Measurements from ENCODE around the gene KCNQ1. TPM values are rescaled to one million over a fixed set of nuclear protein-coding genes. Genes with fewer than 3 reads are reported as not detected.

The KCNQ1 gene
- total RNA-seq, 1 experiment from 2014 or later = 2.3 TPM

DNA sequence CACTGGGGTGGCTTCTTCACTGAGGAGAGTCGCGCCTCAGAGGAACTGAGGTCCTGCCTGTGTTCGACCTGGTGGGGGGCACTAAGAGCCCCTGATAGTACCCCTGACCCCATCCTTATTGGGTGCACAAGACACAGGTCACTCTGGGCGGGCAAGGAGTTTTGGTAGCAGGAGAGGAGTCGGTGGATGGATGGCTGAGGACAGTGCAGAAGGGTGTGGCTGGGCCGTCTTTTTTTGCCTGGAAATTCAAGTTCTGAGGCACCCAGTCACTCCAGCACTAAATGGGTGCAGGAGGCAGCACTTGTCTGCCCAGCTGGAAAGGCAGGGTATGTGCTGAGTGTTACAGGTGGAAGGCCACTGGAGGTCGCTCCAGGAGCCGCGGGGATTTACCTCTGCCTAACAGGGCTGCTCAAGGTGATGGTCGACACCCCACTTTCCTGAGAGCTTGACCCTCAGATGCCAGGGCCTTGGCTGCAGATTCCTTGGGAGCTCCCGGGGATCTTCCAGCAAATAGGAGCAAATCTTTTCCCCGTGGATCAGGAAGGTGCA lies 43.3 kb upstream of the KCNQ1 start:
- Mint-ChIP-seq H3K36me3 (ENCODE audit: insufficient read depth in 1 of 3, low read depth in 3 of 3) (peaks cover 4 to 36% (median 25%) of the 10 kb centered on the region in 3 experiments; a peak in 6 of 7 replicates), H3K27ac (peak overlapping the region in 2 of 3 experiments; percentile 34 to 38; a peak in 4 of 7 replicates), H3K4me1 (peaks cover 3 to 8% of the 10 kb centered on the region in 2 experiments), H3K27me3 (ENCODE audit: low read depth) (peaks cover 2% of the 10 kb centered on the region; the same call in 1 of the 2 replicates), H3K4me3 (peak overlapping the region; percentile 81 to 88), H3K9me3 (no peaks in the 10 kb centered on the region)
- Histone ChIP-seq H2BK12ac (ENCODE audit: insufficient read length, low read depth, low read length) (no peak overlapping the region), H3K9ac (ENCODE audit: extremely low read depth, insufficient read length, low read length) (peak overlapping the region; percentile 90), H3K27me3 (ENCODE audit: insufficient read depth, low read length) (no peaks in the 10 kb centered on the region), H2BK20ac (ENCODE audit: low read depth, low read length, poor library complexity, severe bottlenecking) (no peak overlapping the region), H4K5ac (ENCODE audit: insufficient read length, low read depth, low read length) (no peak overlapping the region), H3K4me1 (ENCODE audit: insufficient read depth, low read length) (no peaks in the 10 kb centered on the region), H3K23me2 (ENCODE audit: insufficient read length, low read depth, low read length, poor library complexity, severe bottlenecking) (peaks cover 13% of the 10 kb centered on the region), H4K8ac (replicated peaks; ENCODE audit: insufficient read length, low read depth, low read length) (no peak overlapping the region), H4K91ac (ENCODE audit: insufficient read length, low read depth, low read length) (no peak overlapping the region), H2AK5ac (ENCODE audit: insufficient read length, low read length) (no peak overlapping the region), H3K4ac (ENCODE audit: low read depth, low read length) (no peak overlapping the region), H3T11ph (ENCODE audit: low read length) (no peak overlapping the region), H3K4me2 (ENCODE audit: insufficient read depth, insufficient read length, low read length) (peak overlapping the region; percentile 73), H3K79me2 (ENCODE audit: insufficient read depth, low read length) (no peaks in the 10 kb centered on the region), H3K56ac (ENCODE audit: insufficient read length, low read depth, low read length) (no peak overlapping the region), H3K18ac (ENCODE audit: insufficient read length, low read depth, low read length) (no peak overlapping the region), H2BK15ac (ENCODE audit: low read depth, low read length) (no peak overlapping the region), H3K9me3 (ENCODE audit: control insufficient read depth, low read depth, low read length) (no peaks in the 10 kb centered on the region), H2BK120ac (ENCODE audit: low read depth, low read length, poor library complexity, severe bottlenecking) (no peak overlapping the region), H2BK5ac (ENCODE audit: insufficient read length, low read length) (no peak overlapping the region), H3K27ac (ENCODE audit: insufficient read length, low read depth, low read length) (no peak overlapping the region), H3K23ac (ENCODE audit: insufficient read length, low read depth, low read length) (no peak overlapping the region), H3K79me1 (ENCODE audit: insufficient read depth, low read depth, low read length, poor library complexity, severe bottlenecking) (no peaks in the 10 kb centered on the region), H3K14ac (ENCODE audit: insufficient read depth, low read length) (peak overlapping the region; percentile 54; the same call in 1 of the 2 replicates), H2AFZ (ENCODE audit: low read length) (no peak overlapping the region), H4K20me1 (ENCODE audit: control insufficient read depth, insufficient read depth, insufficient read length) (no peaks in the 10 kb centered on the region)
- no CpG with 5 or more reads among the region's 12 CpGs for WGBS (ENCODE audit: extremely low coverage, insufficient read length, low lambda C conversion rate)
- TF ChIP-seq, protein P1, sequence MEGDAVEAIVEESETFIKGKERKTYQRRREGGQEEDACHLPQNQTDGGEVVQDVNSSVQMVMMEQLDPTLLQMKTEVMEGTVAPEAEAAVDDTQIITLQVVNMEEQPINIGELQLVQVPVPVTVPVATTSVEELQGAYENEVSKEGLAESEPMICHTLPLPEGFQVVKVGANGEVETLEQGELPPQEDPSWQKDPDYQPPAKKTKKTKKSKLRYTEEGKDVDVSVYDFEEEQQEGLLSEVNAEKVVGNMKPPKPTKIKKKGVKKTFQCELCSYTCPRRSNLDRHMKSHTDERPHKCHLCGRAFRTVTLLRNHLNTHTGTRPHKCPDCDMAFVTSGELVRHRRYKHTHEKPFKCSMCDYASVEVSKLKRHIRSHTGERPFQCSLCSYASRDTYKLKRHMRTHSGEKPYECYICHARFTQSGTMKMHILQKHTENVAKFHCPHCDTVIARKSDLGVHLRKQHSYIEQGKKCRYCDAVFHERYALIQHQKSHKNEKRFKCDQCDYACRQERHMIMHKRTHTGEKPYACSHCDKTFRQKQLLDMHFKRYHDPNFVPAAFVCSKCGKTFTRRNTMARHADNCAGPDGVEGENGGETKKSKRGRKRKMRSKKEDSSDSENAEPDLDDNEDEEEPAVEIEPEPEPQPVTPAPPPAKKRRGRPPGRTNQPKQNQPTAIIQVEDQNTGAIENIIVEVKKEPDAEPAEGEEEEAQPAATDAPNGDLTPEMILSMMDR (conservative IDR thresholded peaks at IDR 0.05) = peak; percentile 36; the same call in 1 of the 3 replicates
- DNase-seq = no peak

Data from H9 (cell line).